GM12875 (cell line): ENCODE measurements around the gene IQSEC1.

Experiments used
- H3K4me3 ChIP-seq: one replicate; pipeline ENCODE4 v1.5.1; 2011; ENCODE audit warnings: low read depth, low read length, control low read depth
- CTCF ChIP-seq: IDR thresholded peaks from 2 replicates; pipeline ENCODE4 v1.5.1; 2011; ENCODE audit warnings: low read depth, mild to moderate bottlenecking, control low read depth, inconsistent platforms, low read length, moderate library complexity, borderline replicate concordance; ENCODE audit not compliant: insufficient read depth

Gene IQSEC1

DNA sequence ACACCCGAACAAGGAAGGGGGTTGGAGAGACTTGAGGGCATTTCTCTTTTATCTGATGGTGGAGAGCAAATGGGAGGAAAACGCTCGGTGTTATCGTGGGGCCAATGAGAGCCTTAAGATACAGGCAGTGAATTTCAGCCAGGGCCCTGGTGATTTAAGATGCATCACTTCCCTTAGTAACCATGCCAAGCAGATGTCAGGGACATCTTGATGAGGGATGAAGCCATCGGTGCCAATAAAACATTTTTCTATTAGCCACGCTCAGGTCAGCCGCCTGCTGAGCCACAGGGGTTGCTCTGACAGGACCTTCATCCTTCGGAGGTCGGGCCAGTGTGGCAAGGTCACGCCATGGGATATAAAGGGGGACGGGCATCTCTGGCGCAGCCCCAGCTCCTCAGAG is 10.6 kb downstream of the IQSEC1 start:
- H3K4me3 ChIP-seq, result no peak overlapping the region
- no peak for TF ChIP-seq CTCF

GRCh38 chr3:13060341-13060910 is 12.8 kb downstream of the IQSEC1 start:
- no peak overlapping the region for H3K4me3 ChIP-seq
- no peak for TF ChIP-seq CTCF

DNA sequence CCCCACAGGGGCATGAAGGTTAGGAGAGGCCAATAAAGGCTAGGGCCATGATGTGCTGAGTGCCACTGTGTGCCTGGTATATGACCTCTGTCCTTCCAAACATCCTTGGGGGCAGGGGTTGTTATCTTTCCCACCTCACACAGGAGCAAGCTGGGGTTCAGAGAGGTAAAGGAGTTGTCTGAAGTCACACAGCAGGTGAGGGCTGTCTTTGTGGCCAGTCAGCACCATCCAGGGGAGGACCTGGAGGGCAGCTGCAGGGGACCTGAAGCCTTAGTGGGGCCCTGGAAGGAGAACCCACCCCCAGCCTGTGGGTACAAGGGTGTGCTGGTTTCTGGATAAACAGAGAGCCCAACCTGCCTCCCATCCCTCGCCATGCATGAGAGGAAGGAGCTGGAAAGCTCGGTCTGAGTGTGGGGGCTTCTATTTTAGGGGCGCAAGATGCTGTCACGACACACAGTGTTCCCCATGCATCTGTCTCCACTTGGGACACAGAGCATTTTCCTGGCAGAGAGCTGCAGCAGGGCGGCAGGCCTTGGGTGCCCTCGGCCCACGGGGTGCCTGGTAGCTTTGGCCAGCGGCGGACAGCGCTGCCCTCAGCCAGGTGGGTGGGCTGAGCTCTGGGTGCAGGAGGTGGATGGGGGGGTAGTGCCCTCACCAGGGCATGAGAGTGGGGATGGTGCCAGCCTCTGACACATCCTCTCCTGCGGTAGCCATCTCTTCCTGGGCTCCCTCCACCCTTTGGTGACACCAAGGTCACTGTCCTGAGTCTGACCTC is 14.7 kb downstream of the IQSEC1 start:
- H3K4me3 ChIP-seq, result no peak overlapping the region
- no peak for TF ChIP-seq CTCF

GRCh38 chr3:13057282-13058040 is 15.8 kb downstream of the IQSEC1 start:
- no peak for TF ChIP-seq CTCF

DNA sequence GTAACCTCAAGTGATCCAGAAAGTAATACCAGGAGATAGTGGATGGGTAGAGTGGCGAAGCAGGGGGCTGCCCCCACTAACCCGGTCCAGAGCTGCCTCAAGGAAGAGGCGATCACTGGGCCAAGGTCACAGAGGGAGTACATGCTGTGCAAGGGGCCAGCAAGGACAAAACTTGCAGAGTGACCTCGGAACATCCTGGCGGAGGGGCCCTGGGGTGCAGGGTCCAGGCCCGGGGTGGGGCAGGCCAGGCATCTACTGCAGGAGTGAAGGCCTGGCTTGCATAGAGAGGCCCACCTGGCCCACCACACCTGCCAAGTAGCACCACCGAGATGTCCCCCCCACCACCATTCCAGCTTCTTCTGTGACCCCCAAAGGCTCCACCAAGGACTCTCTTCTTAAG is 17.6 kb downstream of the IQSEC1 start:
- H3K4me3 ChIP-seq, result no peak overlapping the region
- TF ChIP-seq CTCF, result no peak

More at GRCh38 chr3:13057282-13058040, 15.8 kb downstream of the IQSEC1 start:
- H3K4me3 ChIP-seq, result no peak overlapping the region

DNA sequence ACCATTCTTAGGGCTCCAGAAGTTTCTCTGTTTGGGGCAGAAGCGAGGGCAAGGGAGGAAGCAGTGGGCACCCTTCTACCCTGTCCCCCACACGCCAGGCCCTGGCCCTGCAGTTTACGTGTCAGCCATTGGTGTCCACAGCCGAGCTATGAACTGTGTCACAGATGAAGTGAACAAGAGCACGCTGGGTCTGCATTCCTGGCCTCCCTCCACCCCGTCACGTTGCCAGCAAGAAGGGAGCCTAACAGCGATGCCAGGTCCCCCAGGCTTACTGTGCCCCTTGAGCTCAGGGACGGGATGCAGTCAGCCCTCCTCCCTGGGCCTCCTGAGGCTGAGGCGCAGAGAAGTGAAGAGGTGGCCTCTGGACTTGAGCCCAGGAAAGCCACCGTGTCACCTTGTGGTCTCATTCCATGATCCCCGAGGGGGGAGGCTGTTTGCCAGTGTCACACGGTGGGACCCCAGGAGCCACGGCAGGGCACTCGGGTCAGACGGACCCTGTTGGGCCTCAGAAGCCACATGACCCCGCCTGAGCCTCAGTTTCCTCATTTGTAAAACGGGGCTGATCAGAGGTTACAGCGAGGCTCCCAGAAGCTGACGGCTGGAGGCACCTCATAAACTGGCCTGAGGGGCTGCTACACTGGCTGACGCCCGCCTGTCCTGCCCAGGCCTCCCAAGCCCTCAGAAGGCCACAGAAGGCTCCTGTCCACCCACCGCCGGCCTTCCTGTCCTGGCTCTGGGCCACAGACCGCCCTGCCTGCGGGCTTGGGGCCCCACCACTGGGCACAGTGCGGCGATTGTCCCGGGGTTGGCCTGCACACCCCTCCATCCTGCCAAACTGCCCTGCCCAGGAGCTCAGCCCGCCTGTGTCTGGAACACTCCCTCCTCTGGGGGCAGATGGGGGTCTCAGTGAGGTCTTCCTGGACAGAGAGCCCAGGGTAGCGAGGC is 18.6 kb downstream of the IQSEC1 start:
- TF ChIP-seq CTCF, result no peak

More for the DNA sequence above, 18.6 kb downstream of the IQSEC1 start:
- no peak overlapping the region for H3K4me3 ChIP-seq
